Astrocyte (in vitro differentiated cells and primary cell): Measurements from ENCODE around the gene ATXN7. TPM values are rescaled to one million over a fixed set of nuclear protein-coding genes. Genes with fewer than 3 reads are reported as not detected.

Experiments
- DNase-seq: peaks from one replicate; pipeline ENCODE4 v3.0.0-alpha.2; 2010; ENCODE audit warnings: low read depth
- FAIRE-seq: peaks from 2 replicates; lab custom pipeline; 2011; peaks lifted over from hg19 to GRCh38; lab: Jason Lieb, UNC
- H2AFZ ChIP-seq: 2 replicates; pipeline ENCODE4 v1.6.0; 2012; ENCODE audit warnings: low read depth, low read length, inconsistent platforms
- H3K27ac ChIP-seq: 2 replicates; pipeline ENCODE4 v1.5.1; 2011; ENCODE audit warnings: low read depth, low read length, inconsistent platforms
- H3K27me3 ChIP-seq: 2 replicates; pipeline ENCODE4 v1.6.0; 2011; ENCODE audit warnings: low read length, inconsistent platforms; ENCODE audit not compliant: insufficient read depth
- H3K36me3 ChIP-seq: 2 replicates; pipeline ENCODE4 v1.5.1; 2011; ENCODE audit warnings: low read length, inconsistent platforms; ENCODE audit not compliant: insufficient read depth
- H3K4me1 ChIP-seq: 2 replicates; pipeline ENCODE4 v1.5.1; 2011; ENCODE audit warnings: low read length, inconsistent platforms; ENCODE audit not compliant: insufficient read depth
- H3K4me2 ChIP-seq: 2 replicates; pipeline ENCODE4 v1.6.0; 2012; ENCODE audit warnings: low read length, inconsistent platforms
- H3K4me3 ChIP-seq: 2 replicates; pipeline ENCODE4 v1.5.1; 2011; ENCODE audit warnings: low read depth, mild to moderate bottlenecking, low read length, inconsistent platforms; ENCODE audit not compliant: insufficient read depth
- H3K79me2 ChIP-seq: 2 replicates; pipeline ENCODE4 v1.6.0; 2012; ENCODE audit warnings: mild to moderate bottlenecking, low read length, inconsistent platforms; ENCODE audit not compliant: insufficient read depth
- H3K9ac ChIP-seq: 2 replicates; pipeline ENCODE4 v1.6.0; 2012; ENCODE audit warnings: mild to moderate bottlenecking, low read length, inconsistent platforms
- H3K9me3 ChIP-seq: 2 replicates; pipeline ENCODE4 v1.5.1; 2012; ENCODE audit warnings: low read depth, mild to moderate bottlenecking, low read length, inconsistent platforms; ENCODE audit not compliant: insufficient read depth
- H4K20me1 ChIP-seq: 2 replicates; pipeline ENCODE4 v1.6.0; 2012; ENCODE audit warnings: low read length, inconsistent platforms; ENCODE audit not compliant: insufficient read depth
- H3K27ac Mint-ChIP-seq: one replicate; pipeline ENCODE4 v1.8.0; 2021; ENCODE audit warnings: mild to moderate bottlenecking, mixed read lengths; ENCODE audit not compliant: unreplicated experiment
- H3K27me3 Mint-ChIP-seq: one replicate; pipeline ENCODE4 v1.8.0; 2021; ENCODE audit warnings: low read depth, mixed read lengths; ENCODE audit not compliant: unreplicated experiment
- H3K36me3 Mint-ChIP-seq: one replicate; pipeline ENCODE4 v1.8.0; 2021; ENCODE audit warnings: low read depth, mixed read lengths; ENCODE audit not compliant: unreplicated experiment
- H3K4me1 Mint-ChIP-seq: one replicate; pipeline ENCODE4 v1.8.0; 2021; ENCODE audit warnings: low read depth, mixed read lengths; ENCODE audit not compliant: unreplicated experiment
- H3K4me3 Mint-ChIP-seq: one replicate; pipeline ENCODE4 v1.8.0; 2021; ENCODE audit warnings: mild to moderate bottlenecking, moderate library complexity, mixed read lengths; ENCODE audit not compliant: unreplicated experiment
- H3K9me3 Mint-ChIP-seq: one replicate; pipeline ENCODE4 v1.8.0; 2021; ENCODE audit warnings: mild to moderate bottlenecking, mixed read lengths; ENCODE audit not compliant: unreplicated experiment
- CTCF ChIP-seq: IDR thresholded peaks from 2 replicates; pipeline ENCODE4 v1.5.1; 2011; ENCODE audit warnings: low read depth, mild to moderate bottlenecking, inconsistent platforms, low read length, moderate library complexity; ENCODE audit not compliant: insufficient read depth
- EZH2 ChIP-seq: IDR thresholded peaks from 2 replicates; pipeline ENCODE4 v1.6.1; 2012; ENCODE audit warnings: mild to moderate bottlenecking, low read length, inconsistent platforms; ENCODE audit not compliant: insufficient read depth
- total RNA-seq: library from RNA; stranded (reverse); gene quantifications from 2 replicates; pipeline ENCODE4 v1.2.1, GENCODE V29; 2021

ATXN7 gene
- total RNA-seq, 1 donor from 2014 or later = 17.6 TPM

DNA sequence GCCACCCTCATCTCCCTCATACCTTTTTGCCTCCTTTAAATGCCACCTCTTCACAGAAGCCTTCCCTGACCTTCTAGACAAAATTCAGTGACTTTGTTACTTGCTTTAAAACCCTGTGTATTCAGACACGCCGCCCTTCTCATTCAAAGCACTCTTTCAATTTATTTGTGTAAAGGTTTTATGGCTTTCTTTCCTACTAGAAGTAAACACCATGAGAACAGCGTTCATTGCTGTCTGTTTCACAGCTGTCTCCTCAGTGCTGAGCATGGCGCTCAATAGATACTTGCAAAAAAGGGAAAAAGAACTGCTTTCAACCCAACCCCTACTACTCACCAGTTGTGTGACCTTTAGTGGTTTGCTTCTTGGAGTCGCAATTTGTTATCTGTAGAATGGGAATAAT lies 17.0 kb downstream of the ATXN7 start:
- H3K4me3 Mint-ChIP-seq = no peak overlapping the region
- TF ChIP-seq CTCF (no peak), EZH2 (no peak)
- no peak for DNase-seq
- Histone ChIP-seq H3K79me2 (peaks cover 56% of the 10 kb centered on the region), H3K4me3 (no peak overlapping the region), H3K4me1 (peaks cover 12% of the 10 kb centered on the region), H3K9ac (no peak overlapping the region), H3K36me3 (no peaks in the 10 kb centered on the region), H3K27me3 (no peaks in the 10 kb centered on the region), H3K9me3 (no peaks in the 10 kb centered on the region), H3K27ac (no peak overlapping the region), H3K4me2 (no peak overlapping the region), H2AFZ (no peak overlapping the region), H4K20me1 (peaks cover 73% of the 10 kb centered on the region)
- H3K36me3 Mint-ChIP-seq = no peaks in the 10 kb centered on the region
- no peaks in the 10 kb centered on the region for H3K9me3 Mint-ChIP-seq
- peaks cover 18% of the 10 kb centered on the region for H3K4me1 Mint-ChIP-seq
- no peak overlapping the region for H3K27ac Mint-ChIP-seq
- H3K27me3 Mint-ChIP-seq = no peaks in the 10 kb centered on the region
- no peak for FAIRE-seq

- Histone ChIP-seq H3K79me2 (peaks cover 36% of the 10 kb centered on the region), H3K4me1 (no peaks in the 10 kb centered on the region), H3K36me3 (no peaks in the 10 kb centered on the region), H3K9ac (no peak overlapping the region), H3K4me2 (no peak overlapping the region), H3K27me3 (no peaks in the 10 kb centered on the region), H3K9me3 (no peaks in the 10 kb centered on the region), H4K20me1 (peaks cover 37% of the 10 kb centered on the region), H2AFZ (no peak overlapping the region), H3K4me3 (no peak overlapping the region), H3K27ac (no peak overlapping the region)
- Mint-ChIP-seq H3K4me1 (peaks cover 6% of the 10 kb centered on the region), H3K27me3 (no peaks in the 10 kb centered on the region), H3K36me3 (peaks cover 2% of the 10 kb centered on the region), H3K4me3 (no peak overlapping the region), H3K27ac (no peak overlapping the region), H3K9me3 (no peaks in the 10 kb centered on the region)
- DNase-seq = no peak
- no peak for FAIRE-seq
- TF ChIP-seq CTCF = no peak
- no peak for TF ChIP-seq EZH2
Observed at GRCh38 chr3:63886858-63887257, 23.2 kb downstream of the ATXN7 start.

DNA sequence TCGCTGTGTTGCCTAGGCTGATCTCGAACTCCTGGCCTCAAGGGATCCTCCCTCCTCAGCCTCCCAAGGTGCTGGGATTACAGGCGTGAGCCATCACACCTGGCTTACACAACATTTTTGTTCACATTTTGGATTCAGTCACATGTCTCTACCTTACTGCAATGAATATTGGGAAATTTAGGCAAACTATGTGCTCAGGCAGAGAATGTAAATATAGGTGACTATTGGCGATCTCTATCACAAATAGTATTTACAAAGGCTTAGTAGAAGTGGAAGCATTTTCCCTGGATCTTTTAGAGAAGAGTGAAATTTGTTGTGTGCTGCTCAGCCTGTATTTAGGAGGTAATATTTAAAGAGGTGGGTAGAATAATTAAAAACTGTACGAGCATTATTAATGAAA lies 27.9 kb downstream of the ATXN7 start:
- no peak for FAIRE-seq
- Mint-ChIP-seq H3K27ac (no peak overlapping the region), H3K4me3 (no peak overlapping the region), H3K9me3 (no peaks in the 10 kb centered on the region), H3K36me3 (peaks cover 2% of the 10 kb centered on the region), H3K4me1 (peaks cover 11% of the 10 kb centered on the region), H3K27me3 (no peaks in the 10 kb centered on the region)
- no peak for TF ChIP-seq EZH2
- TF ChIP-seq CTCF = no peak
- Histone ChIP-seq H3K4me3 (no peak overlapping the region), H3K27me3 (no peaks in the 10 kb centered on the region), H3K9ac (no peak overlapping the region), H3K4me2 (no peak overlapping the region), H3K36me3 (no peaks in the 10 kb centered on the region), H4K20me1 (peaks cover 50% of the 10 kb centered on the region), H3K4me1 (no peaks in the 10 kb centered on the region), H3K9me3 (no peaks in the 10 kb centered on the region), H3K27ac (no peak overlapping the region), H3K79me2 (peaks cover 28% of the 10 kb centered on the region), H2AFZ (no peak overlapping the region)
- DNase-seq = no peak
